AG09319 (cell line): Measurements from ENCODE around the gene MCMBP.

Experiments
- DNase-seq: peaks from one replicate; pipeline ENCODE4 v3.0.0-alpha.2; 2010; ENCODE audit warnings: low read depth; ENCODE audit errors: extremely low read depth
- CTCF ChIP-seq: IDR thresholded peaks from 2 replicates; pipeline ENCODE4 v1.5.1; 2011; ENCODE audit warnings: low read depth, mild to moderate bottlenecking, inconsistent platforms, low read length, moderate library complexity

The MCMBP gene

GRCh38 chr10:119834188-119834587 lies 38.5 kb downstream of the MCMBP start:
- no peak for TF ChIP-seq CTCF
- DNase-seq = no peak

GRCh38 chr10:119832951-119833350 lies 39.7 kb downstream of the MCMBP start:
- no peak for TF ChIP-seq CTCF
- DNase-seq = no peak

GRCh38 chr10:119831656-119832055 lies 41.0 kb downstream of the MCMBP start:
- no peak for TF ChIP-seq CTCF
- no peak for DNase-seq

- DNase-seq = no peak
- TF ChIP-seq CTCF = no peak
Observed at GRCh38 chr10:119830851-119831250, 41.8 kb downstream of the MCMBP start.

GRCh38 chr10:119829429-119829828 lies 43.2 kb downstream of the MCMBP start:
- TF ChIP-seq CTCF = no peak

GRCh38 chr10:119827430-119827829 lies 45.2 kb downstream of the MCMBP start:
- no peak for TF ChIP-seq CTCF
- no peak for DNase-seq

More at GRCh38 chr10:119829429-119829828, 43.2 kb downstream of the MCMBP start:
- no peak for DNase-seq

GRCh38 chr10:119826771-119827170 lies 45.9 kb downstream of the MCMBP start:
- no peak for TF ChIP-seq CTCF
- DNase-seq = no peak
